ENCODE results near the gene ASH1L.
"Not testable (repeated sequence)": the region's sequence is repeated elsewhere in the genome, so short reads cannot be mapped to it uniquely, and the experiment has no call there.

ASH1L gene

DNA sequence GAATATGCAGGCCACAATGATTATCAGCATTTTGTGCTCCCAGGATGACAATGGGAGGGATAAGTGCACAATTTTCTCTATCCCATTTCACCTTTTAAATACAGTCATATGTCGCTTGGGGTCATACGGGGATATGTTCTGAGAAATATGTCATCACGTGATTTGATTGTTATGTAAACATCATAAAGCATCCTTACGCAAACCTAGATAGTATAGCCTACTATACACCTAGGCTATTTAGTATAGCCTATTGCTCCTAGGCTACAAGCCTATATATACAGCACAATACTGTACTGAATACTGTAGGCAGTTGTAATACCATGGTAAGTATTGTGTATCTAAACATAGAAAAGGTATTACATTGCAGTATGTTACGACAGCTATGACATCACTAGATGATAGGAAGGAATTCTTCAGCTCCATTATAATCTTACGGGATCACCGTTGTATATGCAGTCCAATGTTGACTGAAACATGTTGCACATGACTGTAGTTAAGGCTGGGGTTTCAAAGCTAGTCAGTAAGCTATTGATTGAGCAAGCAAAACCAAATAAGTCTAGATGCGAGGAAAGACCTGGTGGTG lies 223.0 kb downstream of the ASH1L start:
- TF ChIP-seq, protein P1, sequence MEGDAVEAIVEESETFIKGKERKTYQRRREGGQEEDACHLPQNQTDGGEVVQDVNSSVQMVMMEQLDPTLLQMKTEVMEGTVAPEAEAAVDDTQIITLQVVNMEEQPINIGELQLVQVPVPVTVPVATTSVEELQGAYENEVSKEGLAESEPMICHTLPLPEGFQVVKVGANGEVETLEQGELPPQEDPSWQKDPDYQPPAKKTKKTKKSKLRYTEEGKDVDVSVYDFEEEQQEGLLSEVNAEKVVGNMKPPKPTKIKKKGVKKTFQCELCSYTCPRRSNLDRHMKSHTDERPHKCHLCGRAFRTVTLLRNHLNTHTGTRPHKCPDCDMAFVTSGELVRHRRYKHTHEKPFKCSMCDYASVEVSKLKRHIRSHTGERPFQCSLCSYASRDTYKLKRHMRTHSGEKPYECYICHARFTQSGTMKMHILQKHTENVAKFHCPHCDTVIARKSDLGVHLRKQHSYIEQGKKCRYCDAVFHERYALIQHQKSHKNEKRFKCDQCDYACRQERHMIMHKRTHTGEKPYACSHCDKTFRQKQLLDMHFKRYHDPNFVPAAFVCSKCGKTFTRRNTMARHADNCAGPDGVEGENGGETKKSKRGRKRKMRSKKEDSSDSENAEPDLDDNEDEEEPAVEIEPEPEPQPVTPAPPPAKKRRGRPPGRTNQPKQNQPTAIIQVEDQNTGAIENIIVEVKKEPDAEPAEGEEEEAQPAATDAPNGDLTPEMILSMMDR (IDR thresholded peaks at IDR 0.05; ENCODE audit: low read depth, low read length, missing control alignments): no peak
- no peaks in the 10 kb centered on the region for H3K27me3 ChIP-seq (replicated peaks)
- no peak overlapping the region for H3K4me3 ChIP-seq (ENCODE audit: low read depth, low read length)
- in situ Hi-C loops (cut with HindIII; ENCODE audit: low pct_ligation_motif_present, low sequenced_read_pairs): loop anchor here (25.0 kb wide), 1 partner anchor 173 kb away; no protein-coding TSS in a partner anchor
- peaks cover 72% of the 10 kb centered on the region for H3K36me3 ChIP-seq (replicated peaks)
- no peak for DNase-seq
- H3K27ac ChIP-seq: no peak overlapping the region

DNA sequence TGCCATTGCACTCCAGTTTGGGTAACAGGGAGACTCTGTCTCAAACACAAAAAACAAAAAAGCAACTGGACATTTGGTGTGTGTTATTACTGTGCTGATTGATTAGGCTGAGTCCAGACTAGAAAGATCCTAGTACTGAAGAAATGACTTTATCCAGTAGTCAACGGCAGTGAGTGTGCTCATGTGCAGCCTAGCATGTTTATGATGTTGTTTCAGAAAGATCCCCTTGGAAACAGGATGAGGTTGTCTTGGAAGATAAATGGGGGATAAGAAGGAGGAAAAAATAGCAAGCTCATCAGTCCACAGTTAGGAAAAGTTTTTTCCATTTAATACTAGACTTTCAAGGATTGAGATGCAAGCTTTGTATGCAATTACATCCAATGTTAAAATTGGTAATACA lies 227.6 kb downstream of the ASH1L start:
- no peak overlapping the region for H3K4me3 ChIP-seq (ENCODE audit: low read depth, low read length)
- H3K27me3 ChIP-seq (replicated peaks): no peaks in the 10 kb centered on the region
- no peak for DNase-seq
- in situ Hi-C loops (cut with HindIII; ENCODE audit: low pct_ligation_motif_present, low sequenced_read_pairs): loop anchor here (25.0 kb wide), 1 partner anchor 177 kb away; no protein-coding TSS in a partner anchor
- no peak overlapping the region for H3K27ac ChIP-seq
- TF ChIP-seq, protein P1 (IDR thresholded peaks at IDR 0.05; ENCODE audit: low read depth, low read length, missing control alignments): no peak
- H3K36me3 ChIP-seq (replicated peaks): peaks cover 60% of the 10 kb centered on the region

DNA sequence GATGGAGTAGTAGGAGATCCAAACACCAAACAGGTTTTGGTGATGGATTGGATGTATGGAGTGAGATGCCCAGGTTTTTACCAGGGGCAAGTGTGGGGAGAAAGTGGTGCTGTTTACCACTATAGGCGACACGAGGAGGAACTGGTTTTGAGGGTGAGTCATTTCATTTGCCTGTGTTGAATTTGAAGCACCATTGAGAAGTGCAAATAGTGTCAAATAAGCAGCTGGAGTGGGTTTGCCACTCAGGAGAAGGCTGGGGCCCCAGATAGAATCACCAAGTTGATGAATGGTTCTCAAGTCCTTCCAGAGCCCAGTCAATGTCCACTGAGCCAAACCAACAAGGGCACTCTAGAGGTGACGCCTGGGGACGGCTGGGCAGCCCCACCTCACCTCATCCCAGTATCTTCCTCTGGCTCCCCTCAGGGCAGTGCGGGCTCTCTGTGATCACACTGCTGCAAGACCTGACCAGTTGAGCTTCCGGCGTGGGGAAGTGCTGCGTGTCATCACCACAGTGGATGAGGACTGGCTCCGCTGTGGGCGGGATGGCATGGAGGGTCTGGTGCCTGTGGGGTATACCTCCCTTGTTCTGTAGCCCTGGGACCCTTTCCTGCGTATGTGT lies 232.5 kb downstream of the ASH1L start:
- no peak overlapping the region for H3K4me3 ChIP-seq (ENCODE audit: low read depth, low read length)
- in situ Hi-C loops (cut with HindIII; ENCODE audit: low pct_ligation_motif_present, low sequenced_read_pairs): loop anchor here (25.0 kb wide), 1 partner anchor 182 kb away; no protein-coding TSS in a partner anchor
- H3K27ac ChIP-seq: no peak overlapping the region
- DNase-seq: no peak
- no peaks in the 10 kb centered on the region for H3K27me3 ChIP-seq (replicated peaks)
- TF ChIP-seq, protein P1 (IDR thresholded peaks at IDR 0.05; ENCODE audit: low read depth, low read length, missing control alignments): no peak
- peaks cover 49% of the 10 kb centered on the region for H3K36me3 ChIP-seq (replicated peaks)

- H3K27me3 ChIP-seq (replicated peaks); H3K4me3 ChIP-seq (ENCODE audit: low read depth, low read length); DNase-seq; H3K27ac ChIP-seq: not testable (repeated sequence)
- H3K36me3 ChIP-seq (replicated peaks): peaks cover 44% of the 10 kb centered on the region
- in situ Hi-C loops (cut with HindIII; ENCODE audit: low pct_ligation_motif_present, low sequenced_read_pairs): loop anchor here (25.0 kb wide), 1 partner anchor 183 kb away; no protein-coding TSS in a partner anchor
These were observed 233.7 kb downstream of the ASH1L start for GRCh38 chr1:155328856-155329255.

GRCh38 chr1:155327981-155328380 lies 234.6 kb downstream of the ASH1L start:
- in situ Hi-C loops (cut with HindIII; ENCODE audit: low pct_ligation_motif_present, low sequenced_read_pairs): loop anchor here (25.0 kb wide), 1 partner anchor 184 kb away; no protein-coding TSS in a partner anchor
- TF ChIP-seq, protein P1 (IDR thresholded peaks at IDR 0.05; ENCODE audit: low read depth, low read length, missing control alignments): no peak
- Histone ChIP-seq H3K36me3 (replicated peaks) (peaks cover 36% of the 10 kb centered on the region), H3K27ac (no peak overlapping the region), H3K4me3 (ENCODE audit: low read depth, low read length) (no peak overlapping the region), H3K27me3 (replicated peaks) (no peaks in the 10 kb centered on the region)
- no peak for DNase-seq

GRCh38 chr1:155326631-155327037 lies 236.0 kb downstream of the ASH1L start:
- H3K27me3 ChIP-seq (replicated peaks): no peaks in the 10 kb centered on the region
- H3K36me3 ChIP-seq (replicated peaks): peaks cover 36% of the 10 kb centered on the region
- no peak overlapping the region for H3K4me3 ChIP-seq (ENCODE audit: low read depth, low read length)
- DNase-seq: no peak
- no peak overlapping the region for H3K27ac ChIP-seq
- in situ Hi-C loops (cut with HindIII; ENCODE audit: low pct_ligation_motif_present, low sequenced_read_pairs): loop anchor here (25.0 kb wide), 1 partner anchor 186 kb away; no protein-coding TSS in a partner anchor
- TF ChIP-seq, protein P1 (IDR thresholded peaks at IDR 0.05; ENCODE audit: low read depth, low read length, missing control alignments): no peak

All from brain microvascular endothelial cell (primary cell).